Hepatocyte (in vitro differentiated cells): ENCODE measurements around the gene FDXR.

Source experiments
- CTCF ChIP-seq: fragments of 200-600 bp; sonication (generic); IDR thresholded peaks from 2 replicates; pipeline ENCODE4 v1.5.1; 2016; ENCODE audit warnings: antibody characterized with exemption, mild to moderate bottlenecking; ENCODE audit not compliant: poor library complexity
- EZH2 ChIP-seq: fragments of 200-600 bp; sonication (generic); IDR thresholded peaks from 2 replicates; pipeline ENCODE4 v1.6.1; 2016; ENCODE audit warnings: antibody characterized with exemption, mild to moderate bottlenecking, borderline replicate concordance

DNA sequence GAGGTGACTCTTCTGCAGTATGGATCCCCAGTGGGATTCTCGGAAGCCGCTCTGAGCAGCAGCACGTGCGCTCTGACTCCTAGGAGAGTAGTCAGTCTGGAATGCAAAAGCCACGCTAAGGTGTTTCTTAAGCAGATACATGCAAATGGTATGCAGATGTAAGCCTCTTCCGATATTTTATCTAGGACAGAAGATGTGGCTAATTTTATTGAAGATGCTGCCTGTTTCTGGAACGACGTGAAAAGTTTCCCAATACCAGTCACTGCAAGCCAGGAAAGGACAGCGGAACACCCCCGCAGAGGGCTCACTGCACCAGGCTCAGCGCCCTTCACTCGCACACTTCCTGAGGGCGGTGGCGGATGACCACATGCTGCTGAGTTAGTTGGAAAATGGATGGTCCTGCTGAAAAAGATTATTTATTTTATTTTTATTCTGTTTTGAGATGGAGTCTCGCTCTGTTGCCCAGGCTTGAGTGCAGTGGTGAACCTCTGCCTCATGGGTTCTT, 10.5 kb upstream of the FDXR start:
- TF ChIP-seq CTCF (no peak), EZH2 (no peak)
